DOHH2 (cell line): Measurements from ENCODE around the gene SAP30L.

Experiments
- H3F3A ChIP-seq: fragments of 200-600 bp; sonication (generic), shearing (Covaris generic); 2 replicates; pipeline ENCODE4 v1.6.0; 2016; ENCODE audit warnings: antibody characterized with exemption, mild to moderate bottlenecking; ENCODE audit not compliant: control insufficient read depth, insufficient read depth
- H3K27ac ChIP-seq: fragments of 200-600 bp; sonication (generic); 2 replicates; pipeline ENCODE4 v1.5.1; 2014; ENCODE audit warnings: low read depth, mild to moderate bottlenecking, low read length, moderate library complexity
- H3K27me3 ChIP-seq: fragments of 200-600 bp; sonication (generic); 2 replicates; pipeline ENCODE4 v1.6.1; 2014; ENCODE audit warnings: mild to moderate bottlenecking, low read length, mixed read lengths; ENCODE audit not compliant: control insufficient read depth
- H3K36me3 ChIP-seq: fragments of 200-600 bp; sonication (generic); 2 replicates; pipeline ENCODE4 v1.6.1; 2014; ENCODE audit warnings: mild to moderate bottlenecking, low read length, moderate library complexity, mixed read lengths; ENCODE audit not compliant: control insufficient read depth
- H3K4me1 ChIP-seq: fragments of 200-600 bp; sonication (generic); 2 replicates; pipeline ENCODE4 v1.6.1; 2014; ENCODE audit warnings: mild to moderate bottlenecking, low read length, mixed read lengths; ENCODE audit not compliant: control insufficient read depth
- H3K4me2 ChIP-seq: fragments of 200-600 bp; sonication (generic); 2 replicates; pipeline ENCODE4 v1.6.0; 2014; ENCODE audit warnings: mild to moderate bottlenecking, low read length, moderate library complexity
- H3K4me3 ChIP-seq: fragments of 200-600 bp; sonication (generic); 2 replicates; pipeline ENCODE4 v1.5.1; 2014; ENCODE audit warnings: mild to moderate bottlenecking, low read length, mixed read lengths
- H3K79me2 ChIP-seq: fragments of 200-600 bp; sonication (generic); 2 replicates; pipeline ENCODE4 v1.6.1; 2014; ENCODE audit warnings: mild to moderate bottlenecking, low read length, mixed read lengths; ENCODE audit not compliant: control insufficient read depth
- H3K9me2 ChIP-seq: fragments of 200-600 bp; sonication (generic); replicated peaks from 2 replicates; pipeline ENCODE4 v1.6.1; 2014; ENCODE audit warnings: mild to moderate bottlenecking, low read length, mixed read lengths; ENCODE audit not compliant: control insufficient read depth
- H3K9me3 ChIP-seq: fragments of 200-600 bp; sonication (generic); 2 replicates; pipeline ENCODE4 v1.6.1; 2014; ENCODE audit warnings: antibody characterized with exemption, low read length, mixed read lengths; ENCODE audit not compliant: control insufficient read depth, insufficient read depth
- H4K20me1 ChIP-seq: fragments of 200-600 bp; sonication (generic); 2 replicates; pipeline ENCODE4 v1.6.0; 2014; ENCODE audit warnings: low read depth, mild to moderate bottlenecking, antibody characterized with exemption, low read length, moderate library complexity; ENCODE audit not compliant: control insufficient read depth, insufficient read depth
- EZH2phosphoT487 ChIP-seq: fragments of 200-600 bp; sonication (generic); IDR thresholded peaks from 2 replicates; pipeline ENCODE4 v1.6.1; 2017; ENCODE audit warnings: borderline replicate concordance, mild to moderate bottlenecking, antibody characterized with exemption, low read length, moderate library complexity, mixed read lengths
- TF ChIP-seq, protein P1 (sequence below): fragments of 200-600 bp; sonication (generic); IDR thresholded peaks from one replicate; pipeline ENCODE4 v1.5.1; 2014; ENCODE audit warnings: antibody characterized with exemption, mild to moderate bottlenecking, low read depth, low read length; ENCODE audit not compliant: poor library complexity, severe bottlenecking

SAP30L gene

DNA sequence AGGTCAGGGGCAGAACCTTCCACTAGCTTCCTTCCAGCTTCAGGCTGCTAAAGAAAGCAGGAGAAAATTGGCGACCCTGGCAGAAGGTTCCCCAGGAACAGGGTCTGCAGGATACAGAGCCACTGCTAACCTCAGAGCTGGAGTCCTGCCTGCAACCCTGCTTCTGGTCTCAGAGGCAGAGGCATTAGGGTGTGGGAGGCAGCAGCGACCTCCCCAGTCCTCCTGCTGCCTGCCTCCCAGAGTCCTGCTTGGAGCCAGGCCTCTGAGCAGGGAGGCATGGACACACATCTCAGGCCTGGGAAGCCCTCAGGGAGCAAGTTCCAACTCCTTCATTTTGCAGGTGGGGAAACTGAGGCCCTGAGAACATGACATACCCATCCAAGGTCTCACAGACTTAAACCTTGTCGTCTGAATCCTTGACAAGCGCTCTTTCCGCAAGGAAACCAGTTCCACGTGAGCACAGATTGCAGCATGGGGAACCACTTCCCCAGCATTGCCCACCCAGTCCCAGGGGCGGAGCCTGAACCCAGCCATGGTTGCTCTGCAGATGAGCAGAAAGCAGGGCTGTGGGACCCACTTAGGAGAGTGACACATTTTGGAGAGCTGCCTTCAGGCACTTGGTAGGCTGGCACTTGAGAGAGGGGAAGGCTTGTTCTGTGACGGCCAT is 60.4 kb downstream of the SAP30L start:
- H3K9me2 ChIP-seq: no peaks in the 10 kb centered on the region
- no peak for TF ChIP-seq EZH2phosphoT487
- TF ChIP-seq, protein P1, sequence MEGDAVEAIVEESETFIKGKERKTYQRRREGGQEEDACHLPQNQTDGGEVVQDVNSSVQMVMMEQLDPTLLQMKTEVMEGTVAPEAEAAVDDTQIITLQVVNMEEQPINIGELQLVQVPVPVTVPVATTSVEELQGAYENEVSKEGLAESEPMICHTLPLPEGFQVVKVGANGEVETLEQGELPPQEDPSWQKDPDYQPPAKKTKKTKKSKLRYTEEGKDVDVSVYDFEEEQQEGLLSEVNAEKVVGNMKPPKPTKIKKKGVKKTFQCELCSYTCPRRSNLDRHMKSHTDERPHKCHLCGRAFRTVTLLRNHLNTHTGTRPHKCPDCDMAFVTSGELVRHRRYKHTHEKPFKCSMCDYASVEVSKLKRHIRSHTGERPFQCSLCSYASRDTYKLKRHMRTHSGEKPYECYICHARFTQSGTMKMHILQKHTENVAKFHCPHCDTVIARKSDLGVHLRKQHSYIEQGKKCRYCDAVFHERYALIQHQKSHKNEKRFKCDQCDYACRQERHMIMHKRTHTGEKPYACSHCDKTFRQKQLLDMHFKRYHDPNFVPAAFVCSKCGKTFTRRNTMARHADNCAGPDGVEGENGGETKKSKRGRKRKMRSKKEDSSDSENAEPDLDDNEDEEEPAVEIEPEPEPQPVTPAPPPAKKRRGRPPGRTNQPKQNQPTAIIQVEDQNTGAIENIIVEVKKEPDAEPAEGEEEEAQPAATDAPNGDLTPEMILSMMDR: no peak
- no peak overlapping the region for H3K4me3 ChIP-seq
- H3K4me2 ChIP-seq: no peak overlapping the region
- no peaks in the 10 kb centered on the region; the same call in 1 of the 2 replicates for H4K20me1 ChIP-seq
- no peaks in the 10 kb centered on the region for H3K79me2 ChIP-seq
- no peaks in the 10 kb centered on the region for H3K36me3 ChIP-seq
- no peaks in the 10 kb centered on the region for H3K9me3 ChIP-seq
- no peaks in the 10 kb centered on the region for H3K27me3 ChIP-seq
- H3K27ac ChIP-seq: no peak overlapping the region
- H3K4me1 ChIP-seq: peaks cover 9% of the 10 kb centered on the region; the same call in 1 of the 2 replicates
- no peaks in the 10 kb centered on the region for H3F3A ChIP-seq

DNA sequence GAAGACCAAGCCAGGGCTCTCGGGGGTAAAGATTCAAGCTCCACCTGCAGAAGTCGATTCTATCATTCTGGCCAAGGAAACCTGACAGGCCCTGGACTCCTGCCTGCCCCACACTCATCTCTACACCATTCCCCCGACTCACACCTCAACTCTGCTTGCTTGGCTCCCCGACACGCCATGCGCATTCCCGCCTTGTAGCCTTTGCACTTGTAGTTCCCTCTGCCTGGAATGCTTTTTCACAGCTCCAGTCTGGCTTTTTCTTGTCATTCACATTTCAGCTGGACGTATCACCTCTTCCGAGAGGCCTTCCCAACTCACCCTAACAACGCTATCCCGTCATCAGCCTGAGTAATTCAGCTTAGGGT is 60.9 kb downstream of the SAP30L start:
- H3K4me2 ChIP-seq: no peak overlapping the region
- no peaks in the 10 kb centered on the region for H3K79me2 ChIP-seq
- H3F3A ChIP-seq: no peaks in the 10 kb centered on the region
- peaks cover 9% of the 10 kb centered on the region; the same call in 1 of the 2 replicates for H3K4me1 ChIP-seq
- H3K9me2 ChIP-seq: no peaks in the 10 kb centered on the region
- no peak for TF ChIP-seq EZH2phosphoT487
- H3K27ac ChIP-seq: no peak overlapping the region
- no peak overlapping the region for H3K4me3 ChIP-seq
- no peaks in the 10 kb centered on the region for H3K36me3 ChIP-seq
- no peaks in the 10 kb centered on the region for H3K9me3 ChIP-seq
- no peaks in the 10 kb centered on the region for H3K27me3 ChIP-seq
- H4K20me1 ChIP-seq: no peaks in the 10 kb centered on the region; the same call in 1 of the 2 replicates

DNA sequence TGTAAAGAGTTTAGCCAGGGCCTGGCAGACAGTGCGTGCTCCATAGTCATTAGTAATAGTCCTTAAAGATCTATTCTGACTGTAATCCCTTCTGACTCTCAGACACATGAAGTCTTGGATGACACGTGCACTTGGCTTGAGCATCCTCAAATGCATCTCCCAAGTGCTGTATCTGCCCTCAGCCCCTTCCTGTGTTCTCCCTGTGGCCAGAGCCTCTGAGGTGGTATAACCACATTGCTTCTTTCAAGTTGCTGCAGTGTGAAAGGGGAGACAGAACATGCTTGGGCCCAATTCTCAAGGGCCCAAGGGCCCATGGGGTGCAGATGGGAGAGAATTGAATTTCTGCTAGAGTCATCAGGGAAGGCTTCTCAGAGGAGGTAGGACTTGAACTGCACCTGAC is 62.3 kb downstream of the SAP30L start:
- no peaks in the 10 kb centered on the region for H3K9me3 ChIP-seq
- H4K20me1 ChIP-seq: no peaks in the 10 kb centered on the region; the same call in 1 of the 2 replicates
- H3K36me3 ChIP-seq: no peaks in the 10 kb centered on the region
- no peaks in the 10 kb centered on the region for H3K79me2 ChIP-seq
- H3K27me3 ChIP-seq: no peaks in the 10 kb centered on the region
- H3F3A ChIP-seq: no peaks in the 10 kb centered on the region
- no peak overlapping the region for H3K4me3 ChIP-seq
- H3K9me2 ChIP-seq: no peaks in the 10 kb centered on the region
- H3K4me1 ChIP-seq: peaks cover 2% of the 10 kb centered on the region; the same call in 1 of the 2 replicates
- no peak overlapping the region for H3K4me2 ChIP-seq
- H3K27ac ChIP-seq: no peak overlapping the region
- TF ChIP-seq EZH2phosphoT487: no peak
- TF ChIP-seq, protein P1: no peak

DNA sequence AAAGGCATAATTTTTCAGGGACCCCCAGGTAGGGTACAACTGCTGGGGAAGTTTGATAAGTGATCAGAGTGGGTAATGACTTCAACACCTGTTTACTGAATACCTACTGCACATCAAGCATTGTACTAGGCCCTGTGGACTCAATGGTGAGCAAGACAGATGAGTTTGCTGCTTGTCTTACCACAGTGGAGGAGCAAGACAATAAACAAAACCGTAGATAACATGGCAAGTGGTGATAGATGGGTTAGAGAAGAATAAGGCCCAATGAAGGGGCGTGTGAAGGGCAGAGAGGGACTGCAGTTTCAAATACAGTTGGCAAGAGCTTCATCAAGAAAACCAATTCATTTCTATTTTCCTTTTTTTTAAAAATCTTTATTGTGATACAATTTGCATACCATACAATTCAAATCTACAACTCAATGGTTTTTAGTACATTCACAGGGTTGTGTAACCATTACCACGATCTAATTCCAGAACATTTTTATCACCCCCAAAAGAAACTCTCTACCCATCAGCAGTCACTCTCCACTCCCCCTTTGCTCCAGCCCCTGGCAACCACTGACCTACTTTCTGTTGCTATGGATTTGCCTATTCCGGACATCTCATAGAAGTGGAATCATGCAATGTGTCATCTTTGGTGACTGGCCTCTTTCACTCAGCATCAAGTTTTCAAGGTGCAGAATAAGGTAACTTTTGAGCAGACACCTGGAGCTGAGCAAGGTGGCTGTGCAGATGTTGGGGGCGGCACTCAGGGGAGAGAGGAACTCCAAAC is 64.2 kb downstream of the SAP30L start:
- Histone ChIP-seq H3K27ac (no peak overlapping the region), H3F3A (no peaks in the 10 kb centered on the region), H3K36me3 (no peaks in the 10 kb centered on the region), H4K20me1 (no peaks in the 10 kb centered on the region; the same call in 1 of the 2 replicates), H3K9me2 (no peaks in the 10 kb centered on the region), H3K9me3 (no peaks in the 10 kb centered on the region), H3K4me3 (no peak overlapping the region), H3K4me2 (no peak overlapping the region), H3K4me1 (no peaks in the 10 kb centered on the region), H3K27me3 (peaks cover 5% of the 10 kb centered on the region; the same call in 1 of the 2 replicates), H3K79me2 (no peaks in the 10 kb centered on the region)
- TF ChIP-seq, protein P1: no peak
- TF ChIP-seq EZH2phosphoT487: no peak
